Astrocyte (in vitro differentiated cells and primary cell): Measurements from ENCODE around the gene CCT6A. TPM values are rescaled to one million over a fixed set of nuclear protein-coding genes. Genes with fewer than 3 reads are reported as not detected.
A peak's percentile ranks its signal among the peaks of the same experiment; 100 is the strongest.
"Not testable (repeated sequence)": the region's sequence is repeated elsewhere in the genome, so short reads cannot be mapped to it uniquely, and the experiment has no call there.

Source experiments
- DNase-seq: peaks from one replicate; pipeline ENCODE4 v3.0.0-alpha.2; 2010; ENCODE audit warnings: low read depth
- FAIRE-seq: peaks from 2 replicates; lab custom pipeline; 2011; peaks lifted over from hg19 to GRCh38; lab: Jason Lieb, UNC
- H2AFZ ChIP-seq: 2 replicates; pipeline ENCODE4 v1.6.0; 2012; ENCODE audit warnings: low read depth, low read length, inconsistent platforms
- H3K27ac ChIP-seq: 2 replicates; pipeline ENCODE4 v1.5.1; 2011; ENCODE audit warnings: low read depth, low read length, inconsistent platforms
- H3K27me3 ChIP-seq: 2 replicates; pipeline ENCODE4 v1.6.0; 2011; ENCODE audit warnings: low read length, inconsistent platforms; ENCODE audit not compliant: insufficient read depth
- H3K36me3 ChIP-seq: 2 replicates; pipeline ENCODE4 v1.5.1; 2011; ENCODE audit warnings: low read length, inconsistent platforms; ENCODE audit not compliant: insufficient read depth
- H3K4me1 ChIP-seq: 2 replicates; pipeline ENCODE4 v1.5.1; 2011; ENCODE audit warnings: low read length, inconsistent platforms; ENCODE audit not compliant: insufficient read depth
- H3K4me2 ChIP-seq: 2 replicates; pipeline ENCODE4 v1.6.0; 2012; ENCODE audit warnings: low read length, inconsistent platforms
- H3K4me3 ChIP-seq: 2 replicates; pipeline ENCODE4 v1.5.1; 2011; ENCODE audit warnings: low read depth, mild to moderate bottlenecking, low read length, inconsistent platforms; ENCODE audit not compliant: insufficient read depth
- H3K79me2 ChIP-seq: 2 replicates; pipeline ENCODE4 v1.6.0; 2012; ENCODE audit warnings: mild to moderate bottlenecking, low read length, inconsistent platforms; ENCODE audit not compliant: insufficient read depth
- H3K9ac ChIP-seq: 2 replicates; pipeline ENCODE4 v1.6.0; 2012; ENCODE audit warnings: mild to moderate bottlenecking, low read length, inconsistent platforms
- H3K9me3 ChIP-seq: 2 replicates; pipeline ENCODE4 v1.5.1; 2012; ENCODE audit warnings: low read depth, mild to moderate bottlenecking, low read length, inconsistent platforms; ENCODE audit not compliant: insufficient read depth
- H4K20me1 ChIP-seq: 2 replicates; pipeline ENCODE4 v1.6.0; 2012; ENCODE audit warnings: low read length, inconsistent platforms; ENCODE audit not compliant: insufficient read depth
- H3K27ac Mint-ChIP-seq: one replicate; pipeline ENCODE4 v1.8.0; 2021; ENCODE audit warnings: mild to moderate bottlenecking, mixed read lengths; ENCODE audit not compliant: unreplicated experiment
- H3K27me3 Mint-ChIP-seq: one replicate; pipeline ENCODE4 v1.8.0; 2021; ENCODE audit warnings: low read depth, mixed read lengths; ENCODE audit not compliant: unreplicated experiment
- H3K36me3 Mint-ChIP-seq: one replicate; pipeline ENCODE4 v1.8.0; 2021; ENCODE audit warnings: low read depth, mixed read lengths; ENCODE audit not compliant: unreplicated experiment
- H3K4me1 Mint-ChIP-seq: one replicate; pipeline ENCODE4 v1.8.0; 2021; ENCODE audit warnings: low read depth, mixed read lengths; ENCODE audit not compliant: unreplicated experiment
- H3K4me3 Mint-ChIP-seq: one replicate; pipeline ENCODE4 v1.8.0; 2021; ENCODE audit warnings: mild to moderate bottlenecking, moderate library complexity, mixed read lengths; ENCODE audit not compliant: unreplicated experiment
- H3K9me3 Mint-ChIP-seq: one replicate; pipeline ENCODE4 v1.8.0; 2021; ENCODE audit warnings: mild to moderate bottlenecking, mixed read lengths; ENCODE audit not compliant: unreplicated experiment
- EZH2 ChIP-seq: IDR thresholded peaks from 2 replicates; pipeline ENCODE4 v1.6.1; 2012; ENCODE audit warnings: mild to moderate bottlenecking, low read length, inconsistent platforms; ENCODE audit not compliant: insufficient read depth
- total RNA-seq: library from RNA; stranded (reverse); gene quantifications from 2 replicates; pipeline ENCODE4 v1.2.1, GENCODE V29; 2021
- TF ChIP-seq, protein P1 (sequence below): IDR thresholded peaks from 2 replicates; pipeline ENCODE4 v1.5.1; 2011; ENCODE audit warnings: low read depth, mild to moderate bottlenecking, inconsistent platforms, low read length, moderate library complexity; ENCODE audit not compliant: insufficient read depth

Gene CCT6A
- total RNA-seq, 1 donor from 2014 or later, result 180 TPM

DNA sequence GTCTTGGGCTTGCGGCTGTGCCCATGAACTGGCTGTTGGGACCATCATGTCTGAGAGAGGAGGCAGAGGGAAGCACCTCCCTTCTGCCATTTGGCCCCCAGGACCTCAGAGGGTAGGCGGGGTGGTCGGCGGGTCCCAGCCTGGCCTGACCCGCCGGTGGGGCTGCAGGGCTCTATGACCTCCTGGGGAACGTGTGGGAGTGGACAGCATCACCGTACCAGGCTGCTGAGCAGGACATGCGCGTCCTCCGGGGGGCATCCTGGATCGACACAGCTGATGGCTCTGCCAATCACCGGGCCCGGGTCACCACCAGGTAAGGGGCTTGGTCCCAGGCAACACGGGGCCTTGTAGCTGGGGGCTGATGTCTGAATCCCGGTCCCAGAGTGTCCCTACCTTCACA lies 26.6 kb downstream of the CCT6A start:
- Histone ChIP-seq H3K4me1 (peaks cover 14% of the 10 kb centered on the region), H3K4me3 (no peak overlapping the region), H3K4me2 (no peak overlapping the region), H3K9me3 (no peaks in the 10 kb centered on the region), H3K27me3 (no peaks in the 10 kb centered on the region), H3K36me3 (peaks cover 6% of the 10 kb centered on the region), H3K79me2 (no peaks in the 10 kb centered on the region), H2AFZ (no peak overlapping the region), H4K20me1 (peaks cover 13% of the 10 kb centered on the region), H3K9ac (no peak overlapping the region), H3K27ac (no peak overlapping the region)
- H3K4me1 Mint-ChIP-seq, result peaks cover 5% of the 10 kb centered on the region
- no peak for DNase-seq
- FAIRE-seq, result no peak
- no peaks in the 10 kb centered on the region for H3K27me3 Mint-ChIP-seq
- H3K4me3 Mint-ChIP-seq, result no peak overlapping the region
- peaks cover 12% of the 10 kb centered on the region for H3K36me3 Mint-ChIP-seq
- H3K27ac Mint-ChIP-seq, result no peak overlapping the region
- H3K9me3 Mint-ChIP-seq, result no peaks in the 10 kb centered on the region
- TF ChIP-seq EZH2, result no peak
- TF ChIP-seq, protein P1, sequence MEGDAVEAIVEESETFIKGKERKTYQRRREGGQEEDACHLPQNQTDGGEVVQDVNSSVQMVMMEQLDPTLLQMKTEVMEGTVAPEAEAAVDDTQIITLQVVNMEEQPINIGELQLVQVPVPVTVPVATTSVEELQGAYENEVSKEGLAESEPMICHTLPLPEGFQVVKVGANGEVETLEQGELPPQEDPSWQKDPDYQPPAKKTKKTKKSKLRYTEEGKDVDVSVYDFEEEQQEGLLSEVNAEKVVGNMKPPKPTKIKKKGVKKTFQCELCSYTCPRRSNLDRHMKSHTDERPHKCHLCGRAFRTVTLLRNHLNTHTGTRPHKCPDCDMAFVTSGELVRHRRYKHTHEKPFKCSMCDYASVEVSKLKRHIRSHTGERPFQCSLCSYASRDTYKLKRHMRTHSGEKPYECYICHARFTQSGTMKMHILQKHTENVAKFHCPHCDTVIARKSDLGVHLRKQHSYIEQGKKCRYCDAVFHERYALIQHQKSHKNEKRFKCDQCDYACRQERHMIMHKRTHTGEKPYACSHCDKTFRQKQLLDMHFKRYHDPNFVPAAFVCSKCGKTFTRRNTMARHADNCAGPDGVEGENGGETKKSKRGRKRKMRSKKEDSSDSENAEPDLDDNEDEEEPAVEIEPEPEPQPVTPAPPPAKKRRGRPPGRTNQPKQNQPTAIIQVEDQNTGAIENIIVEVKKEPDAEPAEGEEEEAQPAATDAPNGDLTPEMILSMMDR, result no peak

GRCh38 chr7:56079450-56080185 lies 28.1 kb downstream of the CCT6A start:
- Histone ChIP-seq H4K20me1 (peaks cover 11% of the 10 kb centered on the region), H3K36me3 (peaks cover 6% of the 10 kb centered on the region), H3K4me2 (no peak overlapping the region), H3K9ac (peak overlapping the region; percentile 48), H3K79me2 (no peaks in the 10 kb centered on the region), H2AFZ (no peak overlapping the region), H3K9me3 (no peaks in the 10 kb centered on the region), H3K4me1 (peaks cover 11% of the 10 kb centered on the region), H3K27ac (no peak overlapping the region), H3K27me3 (no peaks in the 10 kb centered on the region), H3K4me3 (no peak overlapping the region)
- no peaks in the 10 kb centered on the region for H3K27me3 Mint-ChIP-seq
- H3K27ac Mint-ChIP-seq, result peak overlapping the region; percentile 69
- H3K4me3 Mint-ChIP-seq, result no peak overlapping the region
- H3K9me3 Mint-ChIP-seq, result no peaks in the 10 kb centered on the region
- H3K36me3 Mint-ChIP-seq, result peaks cover 11% of the 10 kb centered on the region
- no peak for FAIRE-seq
- TF ChIP-seq, protein P1, result peak; percentile 64
- no peak for TF ChIP-seq EZH2
- peaks cover 5% of the 10 kb centered on the region for H3K4me1 Mint-ChIP-seq
- peak; percentile 57 for DNase-seq

- not testable (repeated sequence) for H3K4me3 ChIP-seq, H3K4me3 Mint-ChIP-seq, H3K4me2 ChIP-seq, H3K27ac Mint-ChIP-seq, FAIRE-seq, H3K27me3 Mint-ChIP-seq, H3K79me2 ChIP-seq, H3K9me3 Mint-ChIP-seq, H3K4me1 Mint-ChIP-seq, H3K27ac ChIP-seq, H2AFZ ChIP-seq, H3K9me3 ChIP-seq, DNase-seq, H3K9ac ChIP-seq, H4K20me1 ChIP-seq, H3K27me3 ChIP-seq, H3K36me3 ChIP-seq
- H3K36me3 Mint-ChIP-seq, result peaks cover 11% of the 10 kb centered on the region
- peaks cover 11% of the 10 kb centered on the region for H3K4me1 ChIP-seq
These were observed 29.3 kb downstream of the CCT6A start for GRCh38 chr7:56080726-56081435.
